SIG-M5 treated with dmso at 0.1 percent for 504 hours (cell line): Measurements from ENCODE around the gene CSGALNACT2.
A peak's percentile ranks its signal among the peaks of the same experiment; 100 is the strongest.

Experiments
- DNase-seq: peaks from one replicate; lab custom pipeline; 2025; ENCODE audit not compliant: unreplicated experiment; lab: John Stamatoyannopoulos, UW

The CSGALNACT2 gene

DNA sequence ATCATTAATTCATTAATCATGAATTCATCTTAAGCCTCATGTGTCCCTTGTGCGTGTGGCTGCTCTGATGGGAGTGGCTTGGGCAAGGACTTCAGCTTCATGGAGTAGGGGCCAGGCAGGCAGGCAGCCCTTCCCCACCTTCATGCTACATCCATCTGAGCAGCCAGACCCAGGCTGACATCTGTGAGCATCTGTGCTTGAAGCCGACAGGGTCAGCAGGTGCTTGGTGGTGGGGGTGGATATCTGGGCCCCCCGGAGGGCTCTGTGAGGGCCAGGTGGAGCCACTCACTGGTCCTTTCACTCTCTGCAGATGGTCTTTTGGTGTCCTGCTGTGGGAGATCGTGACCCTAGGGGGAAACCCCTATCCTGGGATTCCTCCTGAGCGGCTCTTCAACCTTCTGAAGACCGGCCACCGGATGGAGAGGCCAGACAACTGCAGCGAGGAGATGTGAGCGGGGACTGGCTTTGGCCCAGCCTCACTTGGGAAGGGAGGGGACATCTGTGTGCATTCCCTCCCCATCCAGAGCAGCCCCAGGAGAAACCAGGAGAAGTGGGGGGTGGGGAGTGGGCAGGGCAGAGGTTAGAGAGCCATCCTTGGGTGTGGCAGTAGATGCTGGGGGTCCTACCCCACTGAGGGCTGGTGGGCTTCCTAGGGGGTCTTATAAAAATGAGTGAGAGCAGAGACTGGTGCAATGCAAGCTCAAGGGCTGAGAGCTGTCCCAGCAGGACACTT lies 14.7 kb upstream of the CSGALNACT2 start:
- DNase-seq: no peak

- no peak for DNase-seq
Measured at GRCh38 chr10:43124094-43124521, 14.1 kb upstream of the CSGALNACT2 start.

- no peak for DNase-seq
Measured at GRCh38 chr10:43124574-43125273, 13.5 kb upstream of the CSGALNACT2 start.

- DNase-seq: no peak
Measured at GRCh38 chr10:43125274-43125845, 12.9 kb upstream of the CSGALNACT2 start.

- DNase-seq: no peak
Measured at GRCh38 chr10:43125881-43126731, 12.1 kb upstream of the CSGALNACT2 start.

- DNase-seq: peak; percentile 65
Measured at GRCh38 chr10:43126759-43127424, 11.4 kb upstream of the CSGALNACT2 start.

- no peak for DNase-seq
Measured at GRCh38 chr10:43127442-43127841, 10.8 kb upstream of the CSGALNACT2 start.

- no peak for DNase-seq
Measured at GRCh38 chr10:43128331-43128730, 9.9 kb upstream of the CSGALNACT2 start.

DNA sequence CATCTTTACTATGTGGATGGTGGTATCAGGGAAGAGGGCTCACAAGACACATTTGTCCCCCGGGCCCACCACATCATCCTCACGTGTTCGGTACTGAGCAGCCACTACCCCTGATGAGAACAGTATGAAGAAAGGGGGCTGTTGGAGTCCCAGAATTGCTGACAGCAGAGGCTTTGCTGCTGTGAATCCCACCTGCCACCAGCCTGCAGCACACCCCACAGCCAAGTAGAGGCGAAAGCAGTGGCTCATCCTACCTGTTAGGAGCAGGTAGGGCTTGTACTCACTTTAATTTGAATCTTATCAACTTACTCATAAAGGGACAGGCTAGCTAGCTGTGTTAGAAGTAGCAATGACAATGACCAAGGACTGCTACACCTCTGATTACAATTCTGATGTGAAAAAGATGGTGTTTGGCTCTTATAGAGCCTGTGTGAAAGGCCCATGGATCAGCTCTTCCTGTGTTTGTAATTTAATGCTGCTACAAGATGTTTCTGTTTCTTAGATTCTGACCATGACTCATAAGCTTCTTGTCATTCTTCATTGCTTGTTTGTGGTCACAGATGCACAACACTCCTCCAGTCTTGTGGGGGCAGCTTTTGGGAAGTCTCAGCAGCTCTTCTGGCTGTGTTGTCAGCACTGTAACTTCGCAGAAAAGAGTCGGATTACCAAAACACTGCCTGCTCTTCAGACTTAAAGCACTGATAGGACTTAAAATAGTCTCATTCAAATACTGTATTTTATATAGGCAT lies 9.1 kb upstream of the CSGALNACT2 start:
- peak; percentile 90 for DNase-seq

DNA sequence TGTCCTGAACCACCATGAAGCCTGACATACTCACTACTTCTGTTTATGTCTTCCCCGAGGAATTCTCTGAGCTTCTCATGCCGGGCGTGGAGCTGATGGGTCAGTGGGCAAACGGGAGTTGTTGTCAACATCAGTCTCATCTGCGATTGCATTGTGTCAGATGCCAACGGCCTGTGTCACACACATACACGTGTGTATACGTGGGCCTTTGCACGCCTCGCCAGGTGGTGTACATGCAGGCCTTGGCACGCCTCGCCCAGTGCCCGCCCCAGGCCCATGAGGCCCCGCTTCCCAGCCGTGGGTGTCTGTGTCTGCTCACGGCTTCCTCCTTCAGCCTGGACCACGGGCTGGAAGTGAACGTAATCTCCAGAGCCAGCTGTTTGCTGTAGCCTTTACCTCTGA lies 7.5 kb upstream of the CSGALNACT2 start:
- no peak for DNase-seq

DNA sequence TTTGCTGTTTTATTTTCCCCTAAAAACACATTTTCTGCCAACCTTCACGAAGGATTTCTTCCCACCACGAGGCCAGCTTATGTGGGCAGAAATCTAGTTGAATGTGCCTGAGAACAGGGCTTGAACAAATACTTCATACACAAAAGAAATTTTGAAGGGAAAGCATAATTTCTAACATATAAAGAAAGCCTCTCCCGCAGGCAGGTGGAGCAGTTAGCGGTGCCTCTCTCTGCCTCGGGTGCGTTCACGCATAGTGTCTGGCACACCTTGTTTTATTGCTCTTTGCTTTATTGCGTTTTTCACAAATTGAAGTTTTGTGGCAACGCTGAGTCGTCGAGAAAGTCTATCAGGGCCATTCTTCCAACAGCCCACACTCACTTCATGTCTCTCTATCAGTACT lies 7.0 kb upstream of the CSGALNACT2 start:
- DNase-seq: no peak

DNA sequence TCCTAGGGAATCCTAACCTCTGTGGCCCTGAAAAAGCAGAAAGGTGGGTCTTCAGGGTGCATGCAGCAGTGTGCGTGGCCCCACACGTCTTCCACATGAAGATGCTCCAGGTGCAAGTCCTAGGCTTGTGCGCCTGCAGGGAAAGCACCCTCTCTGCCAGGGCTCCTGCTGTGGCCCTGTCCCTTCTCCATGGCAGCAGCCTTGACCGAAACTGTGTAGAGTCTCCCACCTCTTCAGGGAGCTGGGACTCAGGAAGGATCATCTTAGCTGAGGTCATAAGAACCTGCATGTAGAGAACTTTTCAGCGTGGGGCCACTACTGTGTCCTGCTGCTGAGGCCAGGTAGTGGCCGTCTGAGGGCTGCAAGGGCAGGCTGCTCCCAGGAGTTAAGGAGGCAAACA lies 6.3 kb upstream of the CSGALNACT2 start:
- DNase-seq: no peak

DNA sequence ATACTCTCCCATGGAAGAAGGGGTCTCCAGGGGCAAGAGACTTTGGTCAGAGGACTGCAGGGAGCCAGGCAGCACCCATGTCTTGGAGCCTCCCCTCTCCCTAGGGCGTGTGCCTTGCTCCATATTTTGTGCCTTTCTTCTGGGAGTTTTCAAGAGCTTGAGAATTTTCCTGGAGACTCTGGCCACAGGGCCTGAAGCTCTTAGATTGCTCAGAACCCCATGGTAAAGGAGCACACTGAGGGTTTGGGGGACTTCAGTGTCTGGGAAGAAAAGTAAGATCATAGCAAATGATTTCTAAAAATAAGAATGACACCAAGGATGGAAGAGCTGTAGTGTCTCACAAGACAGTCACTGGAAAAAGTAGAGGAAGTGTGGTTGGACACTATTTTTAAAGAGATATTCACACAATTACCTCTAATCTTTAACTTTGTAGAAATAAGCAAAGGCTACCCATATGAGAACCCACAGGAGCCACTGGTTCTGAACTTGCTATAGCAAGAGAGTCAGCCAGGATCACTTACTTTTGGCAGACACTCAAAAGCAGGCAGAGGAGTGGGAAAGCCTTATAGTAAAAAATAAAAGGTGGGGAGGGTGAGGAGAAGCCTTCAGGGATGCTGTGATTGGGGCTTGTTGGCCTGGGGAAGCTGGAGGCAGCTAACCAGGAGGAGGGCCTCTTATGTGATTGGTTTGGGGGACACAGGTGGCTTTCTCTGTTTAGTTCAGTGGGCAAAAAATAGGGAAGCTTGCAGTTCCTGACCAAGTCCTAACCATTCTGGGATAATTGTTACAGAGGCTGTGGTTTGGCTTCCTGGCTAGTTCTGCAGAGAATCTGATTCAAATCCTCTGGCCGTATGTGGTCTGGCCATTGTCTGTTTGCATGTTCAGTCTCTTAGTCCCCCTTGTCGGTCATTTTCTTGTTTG lies 5.1 kb upstream of the CSGALNACT2 start:
- DNase-seq: no peak

- DNase-seq: no peak
Measured at GRCh38 chr10:43134126-43134905, 3.9 kb upstream of the CSGALNACT2 start.

- no peak for DNase-seq
Measured at GRCh38 chr10:43135064-43135463, 3.2 kb upstream of the CSGALNACT2 start.

GRCh38 chr10:43135656-43136055 lies 2.6 kb upstream of the CSGALNACT2 start:
- no peak for DNase-seq

DNA sequence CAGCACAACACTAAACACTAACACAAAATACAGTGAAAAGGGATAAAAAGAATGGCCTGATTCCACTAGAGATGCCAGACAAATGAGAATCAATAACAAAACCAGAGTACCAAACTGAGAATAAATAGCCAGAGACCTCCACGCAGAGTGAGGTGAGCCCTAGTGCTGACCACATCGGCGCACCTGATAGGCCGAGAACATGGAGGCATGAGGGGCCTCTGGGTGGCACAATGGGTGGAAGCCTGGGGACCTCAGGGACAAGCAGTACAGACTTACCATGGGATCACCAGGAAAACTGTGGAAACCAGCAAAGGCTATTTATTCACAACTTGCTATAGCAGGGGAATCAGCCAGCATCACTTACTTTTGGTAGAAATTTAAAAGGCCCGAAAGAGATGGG lies 1.8 kb upstream of the CSGALNACT2 start:
- no peak for DNase-seq

- no peak for DNase-seq
Measured at GRCh38 chr10:43136995-43137716, 1.1 kb upstream of the CSGALNACT2 start.
